ENCODE measurements around the gene MCU.
A peak's percentile ranks its signal among the peaks of the same experiment; 100 is the strongest.

MCU gene

DNA sequence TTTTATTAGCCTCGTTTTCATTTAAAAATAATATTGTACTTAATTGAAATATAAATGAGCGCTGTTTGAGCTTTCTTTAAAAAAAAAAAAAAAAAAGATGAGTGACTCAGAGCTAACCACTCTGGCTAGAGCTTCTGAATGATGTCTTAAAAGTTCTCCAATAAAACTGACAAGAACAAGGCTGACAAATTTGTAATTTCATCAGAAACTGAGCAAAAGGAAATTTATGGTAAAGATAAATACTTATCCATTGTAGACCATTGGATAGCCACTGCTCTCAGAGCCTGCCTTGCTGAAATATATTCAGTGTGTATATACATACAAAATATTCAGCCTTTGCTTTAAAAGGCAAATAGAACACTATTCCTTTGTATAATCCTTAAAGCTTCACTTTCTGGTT is 110.4 kb downstream of the MCU start:
- no peak for DNase-seq (ENCODE audit: low read depth in 3 of 3)

DNA sequence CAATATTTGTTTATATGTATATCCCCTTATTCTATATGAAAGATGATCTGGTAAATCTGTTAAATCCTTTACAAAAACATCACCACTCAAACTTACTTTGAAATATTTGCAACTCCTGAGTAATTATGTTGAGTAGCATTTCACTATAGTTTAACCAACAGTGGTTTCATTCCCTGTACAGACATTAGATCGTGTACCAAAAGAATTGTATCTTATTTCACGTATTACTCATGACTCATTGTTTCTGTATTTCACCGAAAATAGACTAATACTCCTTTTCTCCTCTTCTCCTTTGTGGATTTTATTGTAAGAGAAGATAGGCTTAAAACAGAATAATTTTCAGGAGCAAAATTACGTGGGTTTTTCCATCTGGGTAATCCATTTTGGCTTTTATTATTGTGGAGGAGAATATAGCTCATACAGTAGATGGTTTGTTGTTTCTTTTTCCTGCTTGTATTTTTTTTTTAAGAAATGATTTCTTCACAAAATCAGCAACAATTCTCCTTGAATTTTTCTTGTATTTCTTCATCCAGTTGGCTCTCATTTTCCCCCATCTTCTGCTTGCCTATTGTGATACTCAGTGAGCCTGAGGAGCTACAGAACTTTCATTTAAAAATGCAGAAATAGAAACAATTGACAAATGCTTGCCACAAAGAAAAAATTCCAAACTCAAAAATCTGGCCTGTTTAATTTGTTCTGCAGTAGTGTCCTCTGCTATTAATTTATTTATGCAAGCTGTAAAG is 111.0 kb downstream of the MCU start:
- DNase-seq (ENCODE audit: low read depth in 3 of 3): no peak

DNA sequence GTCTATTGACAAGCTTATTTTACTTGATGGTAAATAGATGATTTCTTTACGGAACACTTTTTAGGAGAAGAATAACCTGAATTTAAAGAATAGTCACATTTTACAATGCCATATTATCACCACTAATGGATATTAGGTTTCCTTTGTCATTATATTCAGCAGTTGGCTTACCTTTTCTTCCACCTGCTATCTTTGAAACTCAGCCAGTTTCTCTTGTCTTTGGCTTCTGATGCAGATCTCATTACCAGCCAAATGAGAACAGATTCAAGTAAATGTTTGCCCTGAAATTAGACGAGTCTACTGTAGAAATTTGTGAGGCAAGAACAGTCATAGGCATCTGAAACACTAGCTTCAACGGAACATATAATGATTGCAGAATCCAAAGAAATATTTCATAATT is 116.1 kb downstream of the MCU start:
- DNase-seq (ENCODE audit: low read depth in 3 of 3): no peak

DNA sequence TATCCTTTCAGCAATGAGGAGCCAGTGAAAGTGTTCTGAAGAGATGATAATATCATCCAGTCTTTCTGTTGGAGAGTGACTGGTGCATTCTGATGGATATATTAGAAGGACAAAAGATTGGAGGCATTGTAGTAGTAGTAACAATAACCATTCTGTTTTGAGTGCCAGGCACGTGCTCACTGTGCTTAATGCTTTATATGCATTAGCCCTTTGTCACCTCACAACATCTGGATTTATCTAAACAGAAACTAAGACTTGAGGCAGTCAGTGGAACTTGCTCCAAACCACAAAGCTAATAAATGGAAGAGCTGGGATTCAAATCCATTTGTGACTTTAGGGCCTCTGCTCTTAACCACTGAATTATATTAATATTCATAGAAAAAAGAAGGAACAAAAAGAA is 117.1 kb downstream of the MCU start:
- no peak for DNase-seq (ENCODE audit: low read depth in 3 of 3)

DNA sequence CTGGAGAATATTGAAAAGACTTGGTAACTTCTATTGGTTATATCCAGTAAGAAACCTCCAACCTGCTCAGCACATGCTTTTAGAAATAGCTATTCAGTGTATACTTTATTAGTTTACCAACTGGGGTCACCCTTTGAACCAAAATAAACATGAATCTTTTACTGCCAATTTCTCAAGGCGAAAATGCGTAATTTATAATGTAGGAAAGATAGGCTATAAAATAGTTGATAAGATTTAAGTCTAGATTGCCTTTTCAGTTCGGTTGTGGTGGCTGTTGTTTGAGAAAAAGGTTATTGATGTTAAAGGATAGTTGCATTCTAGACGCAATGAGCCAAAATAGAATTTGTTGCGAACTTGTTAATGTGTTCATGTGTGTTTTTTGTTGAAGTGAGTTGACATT is 119.0 kb downstream of the MCU start:
- DNase-seq (ENCODE audit: low read depth in 3 of 3): no peak

DNA sequence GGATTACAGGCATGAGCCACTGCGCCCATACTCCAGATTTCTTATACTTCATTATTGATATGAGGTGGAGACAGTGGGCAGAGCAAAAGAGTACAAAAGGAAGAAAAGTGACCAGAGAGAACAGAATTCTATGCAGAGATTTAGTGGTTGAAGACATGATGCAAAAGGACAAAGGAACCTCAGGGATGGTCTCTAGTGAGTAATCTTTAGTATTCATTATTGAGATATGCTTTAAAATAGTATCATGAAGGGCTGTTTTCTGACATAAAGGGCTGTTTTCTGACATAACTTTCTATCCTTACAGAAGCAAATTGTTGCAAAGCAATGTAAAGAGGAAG is 120.4 kb downstream of the MCU start:
- no peak for DNase-seq (ENCODE audit: low read depth in 3 of 3)

DNA sequence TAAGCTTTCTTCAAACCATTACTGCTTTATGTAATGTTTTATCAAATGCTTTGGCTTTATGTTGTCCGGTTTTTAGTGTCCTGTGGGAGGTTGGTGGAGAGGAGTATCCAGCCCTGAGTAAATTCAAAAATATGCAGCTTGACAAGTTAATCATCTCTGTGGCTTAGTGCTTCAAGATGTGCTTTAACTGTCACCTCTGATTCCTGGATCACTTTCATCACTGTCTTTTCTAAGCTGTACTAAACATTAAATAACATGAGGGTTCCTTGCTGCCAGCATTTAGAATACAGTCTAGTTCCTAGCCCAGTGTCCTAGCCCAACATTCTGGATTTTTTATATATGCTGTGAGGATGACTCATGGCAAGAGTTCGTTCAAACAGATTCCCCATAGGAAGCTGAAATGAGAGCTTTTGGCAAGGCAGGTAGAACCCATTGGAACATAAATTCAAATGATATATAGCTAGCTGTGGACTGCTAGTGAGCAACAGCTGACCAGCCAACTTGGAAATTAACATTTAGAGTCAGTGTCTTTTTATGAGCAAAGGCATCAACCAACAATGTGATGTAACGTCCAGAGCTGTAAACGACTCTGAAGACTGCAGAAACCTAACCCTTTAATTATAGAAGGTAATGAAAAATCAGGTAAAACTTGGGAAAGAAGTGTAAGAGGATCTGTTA is 120.9 kb downstream of the MCU start:
- no peak for DNase-seq (ENCODE audit: low read depth in 3 of 3)

DNA sequence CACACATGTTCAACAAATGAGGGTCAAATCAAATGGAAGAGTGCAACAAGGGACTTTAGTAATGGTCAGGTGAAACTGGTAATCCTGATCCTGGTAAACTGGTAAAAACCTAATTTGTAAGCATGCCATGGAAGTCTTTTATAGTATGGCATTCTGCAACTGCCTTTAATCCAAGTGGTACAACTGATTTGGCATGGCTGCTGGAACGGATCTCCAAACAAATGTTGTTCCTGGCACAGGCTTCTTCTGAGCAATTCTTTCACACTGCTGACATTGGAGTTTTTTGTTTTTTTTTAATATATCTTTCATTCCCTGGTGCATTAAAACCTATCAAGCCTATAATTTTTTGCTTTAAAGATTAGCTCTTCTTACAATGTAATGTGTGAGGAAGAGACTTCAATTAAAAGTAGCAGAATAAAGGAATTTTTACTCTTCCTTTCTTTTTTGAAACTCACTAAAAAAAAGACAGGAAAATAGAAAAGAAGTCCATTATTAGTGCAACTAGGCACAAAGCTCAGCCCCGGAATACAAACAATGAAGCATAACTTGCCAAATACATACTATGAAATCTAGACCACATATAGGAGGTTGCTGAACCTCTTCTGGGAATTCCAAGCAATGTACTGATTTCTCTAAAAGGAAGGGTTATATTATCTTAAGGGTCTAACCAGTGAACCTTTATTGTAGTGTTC is 122.3 kb downstream of the MCU start:
- DNase-seq (ENCODE audit: low read depth in 3 of 3): no peak

DNA sequence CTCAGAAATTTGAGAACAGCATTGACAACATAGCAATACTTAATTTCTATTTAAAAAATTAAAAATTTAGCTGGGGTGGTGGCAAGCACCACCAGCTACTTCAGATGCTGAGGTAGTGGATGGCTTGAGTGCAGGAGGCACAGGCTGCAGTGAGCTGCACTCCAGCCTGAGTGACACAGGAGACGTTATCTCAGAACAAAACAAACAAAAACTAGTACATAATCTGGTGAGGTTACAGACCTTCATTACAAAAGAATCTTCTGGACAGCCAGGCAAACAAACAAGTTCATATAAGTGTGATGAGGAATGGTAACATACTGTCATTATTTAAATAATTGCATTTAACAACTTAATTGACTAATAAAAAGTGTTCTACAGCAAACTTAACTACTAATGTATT is 124.6 kb downstream of the MCU start:
- DNase-seq (ENCODE audit: low read depth in 3 of 3): no peak

DNA sequence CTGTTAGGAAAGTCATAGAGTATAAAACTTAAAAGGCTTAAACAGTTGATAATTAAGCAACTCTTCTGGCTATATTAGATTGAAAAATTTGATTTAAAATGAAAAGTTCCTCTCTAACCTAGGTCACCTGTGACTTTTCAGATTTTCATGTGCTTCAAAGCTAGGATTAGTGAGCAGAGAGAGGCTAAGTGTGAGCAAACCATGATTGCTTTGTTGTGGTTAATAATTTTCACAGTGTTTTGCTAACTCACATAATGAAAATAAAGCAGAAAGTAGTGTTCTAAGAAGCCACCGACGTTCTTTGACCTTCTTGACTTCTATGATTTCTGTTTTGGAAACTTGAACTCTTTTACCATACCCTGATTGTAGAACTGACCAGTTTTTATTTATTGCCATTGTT is 126.1 kb downstream of the MCU start:
- DNase-seq (ENCODE audit: low read depth in 3 of 3): no peak

DNA sequence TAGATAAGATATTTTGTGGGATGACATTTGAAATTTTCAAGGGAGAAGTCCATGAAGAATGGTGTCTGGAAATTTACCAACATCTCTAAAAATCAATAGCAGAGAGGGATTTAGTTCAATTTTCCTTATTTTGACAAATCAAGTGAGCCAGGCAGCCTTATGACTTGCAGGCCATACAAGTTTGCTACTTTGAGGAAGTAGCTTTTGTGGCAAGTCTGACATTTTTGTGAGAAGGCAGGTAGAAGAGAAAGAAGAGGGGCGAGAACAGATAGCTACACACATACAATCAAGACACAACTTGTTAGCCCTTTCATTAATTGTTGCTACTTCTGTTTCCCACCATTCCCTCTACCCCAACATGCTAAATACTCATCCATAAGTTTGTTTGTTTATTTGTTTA is 127.1 kb downstream of the MCU start:
- no peak for DNase-seq (ENCODE audit: low read depth in 3 of 3)

DNA sequence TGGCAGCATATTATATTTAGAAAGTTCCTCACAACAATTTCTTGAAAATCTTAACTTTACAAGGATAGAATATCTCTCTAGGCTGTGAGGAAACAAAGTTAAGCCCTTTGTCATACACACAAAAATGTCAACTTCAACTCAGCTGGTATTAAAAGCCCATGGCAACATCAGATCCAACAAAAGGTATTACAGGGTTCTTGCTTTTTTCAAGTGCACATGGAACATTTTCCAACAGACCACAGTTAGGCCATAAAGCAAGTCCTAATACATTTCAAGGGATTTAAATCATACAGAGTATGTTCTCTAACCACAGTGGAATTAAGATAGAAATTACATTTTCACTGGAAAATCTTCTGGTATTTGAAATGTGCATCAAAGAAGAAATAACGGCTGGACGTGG is 129.7 kb downstream of the MCU start:
- DNase-seq (ENCODE audit: low read depth in 3 of 3): no peak

DNA sequence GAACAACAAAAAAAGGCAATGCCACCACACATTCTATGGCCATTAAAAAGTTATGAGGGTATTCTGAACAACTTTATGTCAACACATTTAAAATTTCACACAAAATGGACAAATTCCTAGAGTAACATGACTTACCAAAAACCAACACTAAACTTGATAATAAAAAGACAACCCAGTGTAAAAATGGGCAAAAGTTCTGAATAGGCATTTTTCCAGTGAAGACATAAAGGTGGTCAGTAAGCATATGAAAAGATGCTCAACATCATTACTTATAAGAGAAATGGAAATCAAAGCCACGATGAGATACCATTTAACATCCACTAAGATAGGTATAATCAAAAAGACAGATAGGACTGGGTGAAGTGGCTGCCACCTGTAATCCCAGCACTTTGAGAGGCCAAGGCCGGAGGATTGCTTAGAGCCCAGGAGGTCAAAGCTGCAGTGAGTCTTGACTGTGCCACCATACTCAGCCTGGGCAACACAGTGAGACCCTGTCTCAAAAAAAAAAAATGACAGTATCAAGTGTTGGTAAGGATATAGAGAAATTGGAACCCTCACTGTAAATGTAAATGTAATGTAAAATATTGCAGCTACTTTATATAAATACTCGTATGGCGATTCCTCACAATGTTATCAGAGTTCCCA is 130.5 kb downstream of the MCU start:
- no peak for DNase-seq (ENCODE audit: low read depth in 3 of 3)

DNA sequence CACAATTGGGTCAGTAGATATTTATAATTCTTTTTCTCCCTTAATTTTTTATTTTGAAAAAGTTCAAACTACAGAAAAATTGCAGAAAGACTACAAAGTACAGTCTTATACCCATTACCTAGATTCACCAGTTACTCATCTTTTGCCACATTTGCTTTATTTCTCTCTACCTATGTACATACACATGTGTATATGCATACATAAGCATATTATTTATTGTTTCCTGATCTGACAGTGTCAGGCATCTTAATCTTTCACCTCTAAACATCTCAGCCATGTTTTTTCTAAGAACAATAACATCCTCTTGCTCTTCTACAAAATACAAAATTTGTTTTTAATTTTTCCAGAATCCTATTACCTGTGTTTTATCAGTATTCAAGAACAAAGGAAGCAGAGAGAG is 133.2 kb downstream of the MCU start:
- no peak for DNase-seq (ENCODE audit: low read depth in 3 of 3)

DNA sequence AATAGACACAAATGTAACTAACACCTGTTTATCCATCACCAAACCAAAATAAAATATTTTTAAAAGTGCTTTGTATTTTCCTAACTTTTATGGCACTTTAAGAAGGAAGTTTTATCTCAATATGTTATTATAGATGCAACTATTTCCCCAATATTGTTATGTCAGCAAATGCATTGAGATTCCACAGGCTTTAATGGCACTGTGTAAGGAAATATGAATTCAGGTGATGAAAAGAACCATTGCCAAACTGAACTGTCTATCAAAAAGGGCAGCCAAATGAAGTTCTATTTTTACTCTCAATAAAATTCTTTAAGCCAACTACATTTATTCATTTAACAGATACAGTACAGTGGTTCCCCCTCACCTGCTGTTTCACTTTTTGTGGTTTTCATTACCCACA is 134.4 kb downstream of the MCU start:
- DNase-seq (ENCODE audit: low read depth in 3 of 3): no peak

DNA sequence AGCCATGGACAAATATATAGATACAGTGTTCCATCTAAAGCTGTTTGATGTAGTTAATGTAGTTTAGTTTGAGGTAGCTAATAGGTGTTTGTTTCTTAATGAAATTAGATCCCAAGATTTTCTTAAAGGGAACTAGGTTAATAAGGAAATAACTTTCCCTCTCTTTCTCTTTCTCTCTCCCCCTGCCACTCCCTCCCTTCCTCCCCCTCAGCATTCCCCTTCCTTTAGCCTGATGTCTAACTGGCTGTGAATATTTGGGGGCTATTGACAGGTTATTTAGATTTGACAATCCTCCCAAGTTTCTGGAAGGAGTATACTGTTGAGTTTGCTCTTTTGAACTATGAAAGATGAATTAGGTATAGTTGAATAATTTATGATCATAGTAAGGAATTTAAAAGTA is 136.4 kb downstream of the MCU start:
- DNase-seq (ENCODE audit: low read depth in 3 of 3): no peak

DNA sequence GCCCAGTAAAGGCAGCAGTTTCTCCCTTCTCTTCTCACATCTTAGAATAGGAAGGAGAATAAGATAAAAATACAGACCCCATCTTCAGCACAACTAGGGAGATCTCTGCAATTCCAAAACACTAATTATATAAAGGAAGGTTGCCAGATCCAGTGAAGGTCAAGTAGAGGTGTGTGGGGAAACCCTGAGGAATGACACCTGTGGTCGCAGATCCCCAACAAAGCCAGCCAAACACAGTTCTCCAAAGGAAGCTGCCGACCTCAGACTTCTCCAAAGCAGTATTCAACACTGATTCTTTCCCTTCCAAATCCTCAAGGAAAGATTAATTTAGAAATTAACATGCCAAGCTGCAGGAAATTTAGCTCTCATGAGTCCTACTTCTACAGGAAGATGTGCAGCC is 138.7 kb downstream of the MCU start:
- DNase-seq (ENCODE audit: low read depth in 3 of 3): no peak

DNA sequence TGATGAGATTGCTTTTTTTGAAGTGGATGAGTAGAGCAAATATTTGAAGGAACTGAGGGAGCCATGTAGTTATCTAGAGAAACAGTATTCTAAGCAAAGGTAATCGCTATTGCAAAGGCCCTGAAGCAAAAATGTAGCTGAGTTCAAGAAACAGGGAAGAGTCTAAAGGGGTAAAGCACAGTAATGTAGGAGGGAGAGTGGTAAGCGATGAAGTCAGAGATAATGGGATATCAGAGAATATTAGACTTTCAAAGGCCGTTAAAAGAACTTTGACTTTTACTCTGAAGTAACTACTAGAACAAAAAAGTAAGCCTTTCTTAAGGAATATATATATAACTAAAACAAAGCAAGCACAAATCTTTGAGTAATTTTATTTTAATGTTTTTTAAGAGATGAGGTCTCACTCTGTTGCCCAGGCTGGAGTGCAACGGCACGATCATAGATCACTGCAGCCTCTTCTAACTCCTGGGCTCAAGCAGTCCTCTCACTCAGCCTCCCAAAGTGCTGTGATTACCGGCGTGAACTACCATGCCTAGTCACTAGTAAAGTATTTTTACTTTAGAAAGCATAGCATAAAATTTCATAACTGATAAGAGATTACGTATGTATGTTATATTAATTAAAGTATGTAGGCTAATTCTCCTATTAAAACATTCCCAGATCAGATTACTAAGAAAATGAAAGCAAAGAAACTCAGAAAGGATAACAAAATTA is 139.9 kb downstream of the MCU start:
- DNase-seq (ENCODE audit: low read depth in 3 of 3): no peak

DNA sequence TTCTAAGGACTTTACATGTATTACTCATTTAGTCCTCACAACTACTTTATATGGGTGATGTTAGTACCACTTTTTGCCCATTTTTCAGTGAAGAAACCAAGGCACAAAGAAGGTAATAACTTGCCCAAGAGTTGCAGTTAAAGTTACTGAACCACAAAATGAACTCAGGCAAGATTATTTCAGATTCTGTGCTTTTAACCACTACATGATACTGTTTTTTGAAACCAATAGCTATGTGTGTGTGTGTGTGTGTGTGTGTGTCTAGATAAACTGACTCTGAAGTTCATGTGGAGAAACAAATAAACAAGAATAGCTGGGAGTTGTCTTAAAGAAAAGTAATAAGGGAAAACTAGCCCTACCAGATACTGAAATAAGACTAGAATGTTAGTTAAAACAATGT is 140.8 kb downstream of the MCU start:
- no peak for DNase-seq (ENCODE audit: low read depth in 3 of 3)

DNA sequence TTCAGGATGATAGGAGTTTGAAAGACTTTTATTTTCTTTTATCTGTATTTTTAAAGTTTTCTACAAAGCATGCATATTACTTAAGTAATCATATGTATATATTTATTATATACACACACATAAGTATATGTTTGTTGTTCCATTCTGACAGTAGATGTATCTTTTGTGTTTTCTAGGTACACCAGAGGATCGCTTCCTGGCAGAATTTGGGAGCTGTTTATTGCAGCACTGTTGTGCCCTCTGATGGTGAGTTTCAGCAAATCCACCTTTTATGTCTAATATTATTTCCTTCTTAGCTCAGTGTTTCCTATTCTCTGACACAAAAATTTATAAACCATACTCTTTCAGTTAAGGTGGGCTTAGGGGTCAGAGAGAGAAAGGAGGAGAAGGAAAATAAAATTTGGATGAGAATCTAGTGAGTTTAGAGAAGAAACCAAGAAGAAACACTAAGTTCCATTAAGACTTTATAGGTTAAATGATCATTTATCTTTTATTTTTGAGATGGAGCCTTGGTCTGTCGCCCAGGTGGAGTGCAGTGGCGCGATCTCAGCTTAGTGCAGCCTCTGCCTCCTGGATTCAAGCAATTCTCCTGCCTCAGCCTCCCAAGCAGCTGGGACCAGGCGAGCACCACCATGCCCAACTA is 142.4 kb downstream of the MCU start:
- peak in 1 of 3 experiments; percentile 17 for DNase-seq (ENCODE audit: low read depth in 3 of 3)

DNA sequence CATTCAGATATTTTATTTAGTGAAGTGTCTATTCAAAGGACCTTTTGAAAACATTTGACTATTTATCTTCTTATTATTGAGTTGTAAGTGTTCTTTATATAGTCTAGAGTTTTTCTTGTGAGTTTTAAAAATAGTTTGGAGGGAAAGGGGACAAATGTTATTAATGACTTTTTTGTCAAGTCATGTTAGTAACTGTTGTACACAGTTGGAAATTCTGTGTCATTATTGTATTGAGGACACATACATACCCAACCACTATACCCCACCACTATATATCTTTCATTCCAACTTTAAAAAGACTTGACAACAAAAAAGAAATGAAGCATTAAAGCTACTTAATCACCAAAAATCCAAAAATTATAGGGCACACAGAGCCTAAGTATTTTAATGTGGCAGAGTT is 148.4 kb downstream of the MCU start:
- no peak for DNase-seq (ENCODE audit: low read depth in 3 of 3)

DNA sequence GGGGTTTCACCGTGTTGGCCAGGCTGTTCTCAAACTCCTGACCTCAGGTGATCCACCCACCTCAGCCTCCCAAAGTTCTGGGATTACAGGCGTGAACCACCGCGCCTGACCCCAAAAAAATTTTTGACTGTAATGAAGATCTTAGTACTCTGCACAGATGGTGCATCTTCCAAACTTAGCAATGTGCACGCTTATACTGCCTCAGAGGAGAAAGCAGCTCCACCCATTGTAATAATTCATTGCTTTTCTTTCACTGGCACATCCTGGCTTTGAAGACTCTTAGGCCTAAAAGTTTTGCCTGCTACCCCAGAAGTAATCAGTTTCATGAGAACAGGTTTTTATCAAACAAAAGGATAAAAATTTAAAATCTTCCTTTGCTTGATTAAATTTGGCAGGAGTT is 149.5 kb downstream of the MCU start:
- no peak for DNase-seq (ENCODE audit: low read depth in 3 of 3)

Measured in stimulated activated CD4-positive, alpha-beta T cell treated with anti-CD3 and anti-CD28 coated beads, TNF-alpha, amount 100 ng/mL, for 4 hours (primary cell).